HepG2 (cell line): ENCODE results near the gene COL8A2. TPM values are rescaled to one million over a fixed set of nuclear protein-coding genes. Genes with fewer than 3 reads are reported as not detected.

Experiments
- HMG20A ChIP-seq: IDR thresholded peaks from 2 replicates; pipeline ENCODE4 v1.6.1; 2016; ENCODE audit warnings: borderline replicate concordance
- SNAI1 ChIP-seq: sonication (generic); formaldehyde crosslinking; IDR thresholded peaks from 2 replicates; pipeline ENCODE4 v1.5.0; 2020; ENCODE audit warnings: mild to moderate bottlenecking, missing genetic modification reagents, borderline replicate concordance
- polyA plus RNA-seq, 8 experiments: library from polyadenylated mRNA; depleted of rRNA in 3 of 8; stranded (reverse) in 7 of 8; unstranded in 1 of 8; fragments of >200 nt; fragmentation: Illumina TruSeq in 4 of 8; extraction: Trizol in 4 of 8; gene quantifications; 2 replicates each; pipeline versions ENCODE4 v1.2.1 to v1.2.3, GENCODE V29; 2011 to 2016; ENCODE audit warnings: low read depth in 4 of 8, missing spikeins in 1 of 8, mixed read lengths in 1 of 8; ENCODE audit not compliant: insufficient read depth in 1 of 8
- total RNA-seq, 5 experiments: library from RNA; depleted of rRNA; stranded (reverse); fragments of >200 nt; fragmentation: Illumina TruSeq; extraction: Trizol; gene quantifications; 2 replicates each; pipeline ENCODE4 v1.2.3, GENCODE V29; 2016; ENCODE audit warnings: low read depth in 1 of 5
- TF ChIP-seq, protein P1 (sequence below): sonication (generic); formaldehyde crosslinking; IDR thresholded peaks from 2 replicates; pipeline ENCODE4 v1.8.0; 2022; ENCODE audit warnings: mild to moderate bottlenecking, missing genetic modification reagents; ENCODE audit not compliant: insufficient replicate concordance
- TF ChIP-seq, protein P2 (sequence below): IDR thresholded peaks from 2 replicates; pipeline ENCODE4 v1.4.0; 2020; ENCODE audit warnings: mild to moderate bottlenecking, missing genetic modification reagents

The COL8A2 gene
- total and polyA plus RNA-seq, 2 of the 13 experiments (the other 11 are each of a cell fraction or from before 2014, with no cell fraction given) = 0.13 to 0.24 TPM

DNA sequence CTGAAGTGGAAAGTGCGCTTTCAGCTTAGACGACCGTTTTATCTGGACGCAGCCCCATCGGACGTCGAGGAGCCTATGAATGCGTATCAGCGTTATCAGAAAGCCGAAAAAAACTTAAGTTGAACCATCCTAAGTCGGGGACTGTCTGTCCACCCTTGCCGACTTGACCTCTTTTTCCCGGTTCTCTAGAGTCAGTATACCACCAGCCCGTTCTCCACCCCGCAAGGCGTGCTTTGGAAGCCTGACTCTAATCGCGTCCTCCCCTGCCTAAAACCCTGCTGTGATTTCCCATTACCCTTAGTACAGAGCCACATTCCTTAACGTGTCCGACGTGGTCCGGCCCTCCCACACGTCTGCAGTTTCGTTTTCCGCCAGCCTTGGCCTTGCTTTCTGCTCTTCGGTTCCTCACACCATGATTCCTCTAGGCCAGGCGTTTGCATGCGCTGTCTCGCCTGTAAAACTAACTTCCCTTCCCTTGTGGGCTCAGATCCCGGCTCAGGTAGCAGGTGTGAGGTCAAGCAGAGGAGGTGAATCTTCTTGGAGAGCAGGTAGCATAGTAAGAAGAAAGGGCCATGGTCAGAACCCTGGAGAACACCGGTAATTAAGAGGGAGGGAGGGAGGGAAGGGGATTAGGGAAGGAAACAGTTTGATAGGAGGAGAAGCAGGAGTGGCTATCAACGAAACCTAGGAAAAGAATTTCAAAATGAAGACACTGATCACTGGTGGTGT, 35.5 kb downstream of the COL8A2 start (continued):
- TF ChIP-seq, protein P1, sequence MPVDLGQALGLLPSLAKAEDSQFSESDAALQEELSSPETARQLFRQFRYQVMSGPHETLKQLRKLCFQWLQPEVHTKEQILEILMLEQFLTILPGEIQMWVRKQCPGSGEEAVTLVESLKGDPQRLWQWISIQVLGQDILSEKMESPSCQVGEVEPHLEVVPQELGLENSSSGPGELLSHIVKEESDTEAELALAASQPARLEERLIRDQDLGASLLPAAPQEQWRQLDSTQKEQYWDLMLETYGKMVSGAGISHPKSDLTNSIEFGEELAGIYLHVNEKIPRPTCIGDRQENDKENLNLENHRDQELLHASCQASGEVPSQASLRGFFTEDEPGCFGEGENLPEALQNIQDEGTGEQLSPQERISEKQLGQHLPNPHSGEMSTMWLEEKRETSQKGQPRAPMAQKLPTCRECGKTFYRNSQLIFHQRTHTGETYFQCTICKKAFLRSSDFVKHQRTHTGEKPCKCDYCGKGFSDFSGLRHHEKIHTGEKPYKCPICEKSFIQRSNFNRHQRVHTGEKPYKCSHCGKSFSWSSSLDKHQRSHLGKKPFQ (CRISPR knock-in tag) = peak; percentile 2
- TF ChIP-seq SNAI1 = peak; percentile 59; the same call in 1 of the 2 replicates
- no peak for TF ChIP-seq HMG20A (CRISPR knock-in tag)
- TF ChIP-seq, protein P2, sequence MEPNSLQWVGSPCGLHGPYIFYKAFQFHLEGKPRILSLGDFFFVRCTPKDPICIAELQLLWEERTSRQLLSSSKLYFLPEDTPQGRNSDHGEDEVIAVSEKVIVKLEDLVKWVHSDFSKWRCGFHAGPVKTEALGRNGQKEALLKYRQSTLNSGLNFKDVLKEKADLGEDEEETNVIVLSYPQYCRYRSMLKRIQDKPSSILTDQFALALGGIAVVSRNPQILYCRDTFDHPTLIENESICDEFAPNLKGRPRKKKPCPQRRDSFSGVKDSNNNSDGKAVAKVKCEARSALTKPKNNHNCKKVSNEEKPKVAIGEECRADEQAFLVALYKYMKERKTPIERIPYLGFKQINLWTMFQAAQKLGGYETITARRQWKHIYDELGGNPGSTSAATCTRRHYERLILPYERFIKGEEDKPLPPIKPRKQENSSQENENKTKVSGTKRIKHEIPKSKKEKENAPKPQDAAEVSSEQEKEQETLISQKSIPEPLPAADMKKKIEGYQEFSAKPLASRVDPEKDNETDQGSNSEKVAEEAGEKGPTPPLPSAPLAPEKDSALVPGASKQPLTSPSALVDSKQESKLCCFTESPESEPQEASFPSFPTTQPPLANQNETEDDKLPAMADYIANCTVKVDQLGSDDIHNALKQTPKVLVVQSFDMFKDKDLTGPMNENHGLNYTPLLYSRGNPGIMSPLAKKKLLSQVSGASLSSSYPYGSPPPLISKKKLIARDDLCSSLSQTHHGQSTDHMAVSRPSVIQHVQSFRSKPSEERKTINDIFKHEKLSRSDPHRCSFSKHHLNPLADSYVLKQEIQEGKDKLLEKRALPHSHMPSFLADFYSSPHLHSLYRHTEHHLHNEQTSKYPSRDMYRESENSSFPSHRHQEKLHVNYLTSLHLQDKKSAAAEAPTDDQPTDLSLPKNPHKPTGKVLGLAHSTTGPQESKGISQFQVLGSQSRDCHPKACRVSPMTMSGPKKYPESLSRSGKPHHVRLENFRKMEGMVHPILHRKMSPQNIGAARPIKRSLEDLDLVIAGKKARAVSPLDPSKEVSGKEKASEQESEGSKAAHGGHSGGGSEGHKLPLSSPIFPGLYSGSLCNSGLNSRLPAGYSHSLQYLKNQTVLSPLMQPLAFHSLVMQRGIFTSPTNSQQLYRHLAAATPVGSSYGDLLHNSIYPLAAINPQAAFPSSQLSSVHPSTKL (CRISPR knock-in tag) = no peak
